Loucy (cell line): Measurements from ENCODE around the gene ALG12.
A peak's percentile ranks its signal among the peaks of the same experiment; 100 is the strongest.

Experiments
- H2AFZ ChIP-seq: fragments of 200-600 bp; sonication (generic); 2 replicates; pipeline ENCODE4 v1.6.0; 2016; ENCODE audit warnings: antibody characterized with exemption, mild to moderate bottlenecking, low read length, moderate library complexity
- H3F3A ChIP-seq: fragments of 200-600 bp; 2 replicates; pipeline ENCODE4 v1.6.0; 2016; ENCODE audit warnings: antibody characterized with exemption, low read depth, mild to moderate bottlenecking
- H3K27me3 ChIP-seq: fragments of 200-600 bp; sonication (generic); 2 replicates; pipeline ENCODE4 v1.6.1; 2014; ENCODE audit warnings: low read length, mild to moderate bottlenecking; ENCODE audit not compliant: insufficient read depth, poor library complexity, severe bottlenecking
- H3K36me3 ChIP-seq: fragments of 200-600 bp; sonication (generic); 2 replicates; pipeline ENCODE4 v1.6.1; 2016; ENCODE audit warnings: low read length; ENCODE audit not compliant: insufficient read depth
- H3K4me1 ChIP-seq: fragments of 200-600 bp; sonication (generic); 2 replicates; pipeline ENCODE4 v1.5.1; 2014; ENCODE audit warnings: low read length, mild to moderate bottlenecking; ENCODE audit not compliant: insufficient read depth, poor library complexity, severe bottlenecking
- H3K4me2 ChIP-seq: fragments of 200-600 bp; sonication (generic); 2 replicates; pipeline ENCODE4 v1.6.0; 2014; ENCODE audit warnings: antibody characterized with exemption, low read length, low read depth, mild to moderate bottlenecking; ENCODE audit not compliant: poor library complexity, severe bottlenecking
- H3K4me3 ChIP-seq: fragments of 200-600 bp; sonication (generic); 2 replicates; pipeline ENCODE4 v1.5.1; 2014; ENCODE audit warnings: low read length, mild to moderate bottlenecking, mixed read lengths; ENCODE audit not compliant: poor library complexity, severe bottlenecking
- H3K79me2 ChIP-seq: fragments of 200-600 bp; sonication (generic); 2 replicates; pipeline ENCODE4 v1.6.1; 2014; ENCODE audit warnings: low read length; ENCODE audit not compliant: insufficient read depth
- H3K9ac ChIP-seq: fragments of 200-600 bp; sonication (generic); 2 replicates; pipeline ENCODE4 v1.6.0; 2014; ENCODE audit warnings: mild to moderate bottlenecking, low read depth, low read length, moderate library complexity; ENCODE audit not compliant: poor library complexity, severe bottlenecking
- H3K9me2 ChIP-seq: fragments of 200-600 bp; sonication (generic); replicated peaks from 2 replicates; pipeline ENCODE4 v1.6.1; 2016; ENCODE audit warnings: low read depth, low read length, mixed read lengths
- H3K9me3 ChIP-seq: fragments of 200-600 bp; sonication (generic); 2 replicates; pipeline ENCODE4 v1.6.1; 2014; ENCODE audit warnings: mild to moderate bottlenecking, antibody characterized with exemption, low read length, low read depth; ENCODE audit not compliant: insufficient read depth
- H4K20me1 ChIP-seq: fragments of 200-600 bp; sonication (generic); 2 replicates; pipeline ENCODE4 v1.6.0; 2014; ENCODE audit warnings: antibody characterized with exemption, low read length, mild to moderate bottlenecking; ENCODE audit not compliant: insufficient read depth, poor library complexity, severe bottlenecking
- CTCF ChIP-seq: fragments of 200-600 bp; sonication (generic); conservative IDR thresholded peaks from 2 replicates; pipeline ENCODE4 v1.5.1; 2014; ENCODE audit warnings: mild to moderate bottlenecking, antibody characterized with exemption, low read length
- EZH2phosphoT487 ChIP-seq: fragments of 200-600 bp; IDR thresholded peaks from 2 replicates; pipeline ENCODE4 v1.6.1; 2018; ENCODE audit warnings: antibody characterized with exemption, mild to moderate bottlenecking, moderate library complexity, borderline replicate concordance

ALG12 gene

GRCh38 chr22:49933236-49934159, 15.3 kb upstream of the ALG12 start:
- no peak for TF ChIP-seq EZH2phosphoT487
- no peak for TF ChIP-seq CTCF
- Histone ChIP-seq H3K4me1 (peaks cover 50% of the 10 kb centered on the region), H2AFZ (no peak overlapping the region), H3K4me2 (peak overlapping the region; percentile 61), H3K9me3 (no peaks in the 10 kb centered on the region), H3K4me3 (no peak overlapping the region), H3K79me2 (no peaks in the 10 kb centered on the region), H3K9ac (peak overlapping the region; percentile 65), H3F3A (peaks cover 10% of the 10 kb centered on the region; the same call in 1 of the 2 replicates), H3K36me3 (no peaks in the 10 kb centered on the region), H4K20me1 (no peaks in the 10 kb centered on the region), H3K9me2 (no peaks in the 10 kb centered on the region), H3K27me3 (no peaks in the 10 kb centered on the region)

GRCh38 chr22:49930596-49931412, 12.6 kb upstream of the ALG12 start:
- H4K20me1 ChIP-seq: no peaks in the 10 kb centered on the region
- peaks cover 40% of the 10 kb centered on the region for H3K4me1 ChIP-seq
- H3K27me3 ChIP-seq: no peaks in the 10 kb centered on the region
- H2AFZ ChIP-seq: no peak overlapping the region
- H3K4me3 ChIP-seq: peak overlapping the region; percentile 1
- H3K79me2 ChIP-seq: no peaks in the 10 kb centered on the region
- no peaks in the 10 kb centered on the region for H3K36me3 ChIP-seq
- peak overlapping the region; percentile 43 for H3K9ac ChIP-seq
- H3K4me2 ChIP-seq: peak overlapping the region; percentile 64
- TF ChIP-seq EZH2phosphoT487 (no peak), CTCF (peak; percentile 85)
- H3K9me2 ChIP-seq: no peaks in the 10 kb centered on the region
- H3K9me3 ChIP-seq: no peaks in the 10 kb centered on the region
- H3F3A ChIP-seq: peaks cover 10% of the 10 kb centered on the region; the same call in 1 of the 2 replicates

GRCh38 chr22:49929994-49930575, 11.8 kb upstream of the ALG12 start:
- H3K27me3 ChIP-seq: no peaks in the 10 kb centered on the region
- no peaks in the 10 kb centered on the region for H3K9me2 ChIP-seq
- TF ChIP-seq EZH2phosphoT487 (no peak), CTCF (no peak)
- peak overlapping the region; percentile 68; the same call in 1 of the 2 replicates for H2AFZ ChIP-seq
- no peaks in the 10 kb centered on the region for H4K20me1 ChIP-seq
- no peaks in the 10 kb centered on the region for H3K36me3 ChIP-seq
- peaks cover 10% of the 10 kb centered on the region; the same call in 1 of the 2 replicates for H3F3A ChIP-seq
- H3K4me1 ChIP-seq: peaks cover 45% of the 10 kb centered on the region
- peak overlapping the region; percentile 41 for H3K4me2 ChIP-seq
- H3K4me3 ChIP-seq: no peak overlapping the region
- no peaks in the 10 kb centered on the region for H3K79me2 ChIP-seq
- no peak overlapping the region for H3K9ac ChIP-seq
- H3K9me3 ChIP-seq: no peaks in the 10 kb centered on the region
